Endometrium (tissue), 2 donors: Measurements from ENCODE around the gene LRRC72.
"Not testable (repeated sequence)": the region's sequence is repeated elsewhere in the genome, so short reads cannot be mapped to it uniquely, and the experiment has no call there.

Experiments
- FAIRE-seq: peaks from 2 replicates; lab custom pipeline; 2012; peaks lifted over from hg19 to GRCh38; lab: Jason Lieb, UNC
- donor health status: control.
- donor health status: control.

Gene LRRC72

GRCh38 chr7:16528520-16528919 is 1.9 kb downstream of the LRRC72 start:
- FAIRE-seq, result no peak

GRCh38 chr7:16529697-16530096 is 3.1 kb downstream of the LRRC72 start:
- peak; percentile 26 for FAIRE-seq

- no peak for FAIRE-seq
These were observed 5.1 kb downstream of the LRRC72 start for GRCh38 chr7:16531707-16532106.

GRCh38 chr7:16532272-16532671 is 5.6 kb downstream of the LRRC72 start:
- FAIRE-seq, result no peak

- FAIRE-seq, result no peak
These were observed 8.9 kb downstream of the LRRC72 start for GRCh38 chr7:16535500-16535899.

GRCh38 chr7:16540559-16540958 is 13.9 kb downstream of the LRRC72 start:
- FAIRE-seq, result not testable (repeated sequence)

- FAIRE-seq, result no peak
These were observed 15.8 kb downstream of the LRRC72 start for GRCh38 chr7:16542401-16542800.

- FAIRE-seq, result no peak
These were observed 16.8 kb downstream of the LRRC72 start for GRCh38 chr7:16543456-16543855.

- no peak for FAIRE-seq
These were observed 20.4 kb downstream of the LRRC72 start for GRCh38 chr7:16546921-16547505.

GRCh38 chr7:16548428-16548827 is 21.8 kb downstream of the LRRC72 start:
- no peak for FAIRE-seq

GRCh38 chr7:16550671-16551070 is 24.0 kb downstream of the LRRC72 start:
- FAIRE-seq, result no peak

GRCh38 chr7:16554518-16555236 is 28.1 kb downstream of the LRRC72 start:
- FAIRE-seq, result no peak

- no peak for FAIRE-seq
These were observed 29.7 kb downstream of the LRRC72 start for GRCh38 chr7:16556359-16556758.

GRCh38 chr7:16558761-16559302 is 32.2 kb downstream of the LRRC72 start:
- FAIRE-seq, result no peak

GRCh38 chr7:16559497-16560179 is 33.0 kb downstream of the LRRC72 start:
- no peak for FAIRE-seq

- FAIRE-seq, result no peak
These were observed 35.3 kb downstream of the LRRC72 start for GRCh38 chr7:16561943-16562342.

GRCh38 chr7:16562456-16563220 is 36.0 kb downstream of the LRRC72 start:
- FAIRE-seq, result no peak

GRCh38 chr7:16563281-16564022 is 36.8 kb downstream of the LRRC72 start:
- no peak for FAIRE-seq

GRCh38 chr7:16564023-16564380 is 37.4 kb downstream of the LRRC72 start:
- no peak for FAIRE-seq

GRCh38 chr7:16564909-16565426 is 38.3 kb downstream of the LRRC72 start:
- peak; percentile 68 for FAIRE-seq

- no peak for FAIRE-seq
These were observed 45.3 kb downstream of the LRRC72 start for GRCh38 chr7:16571941-16572340.
